GM12878 (cell line): ENCODE measurements around the gene RPS2. TPM values are rescaled to one million over a fixed set of nuclear protein-coding genes. Genes with fewer than 3 reads are reported as not detected.
"Not testable (repeated sequence)": the region's sequence is repeated elsewhere in the genome, so short reads cannot be mapped to it uniquely, and the experiment has no call there.

Experiments used
- ATAC-seq: fragments of 200-7000 bp; cut with Tn5 transposase; 3 replicates; pipeline ENCODE4 v1.9.1; 2020; ENCODE audit warnings: mild to moderate bottlenecking, moderate library complexity
- BruUV-seq: library from RNA; stranded (reverse); fragments of 400-500 nt; replicated peaks from 2 replicates; lab custom pipeline; 2021; lab: Mats Ljungman, UMichigan
- CTCF ChIA-PET: fragments of 300-600 bp; sonication (Branson Sonifier 250); formaldehyde crosslinking; extraction: SDS; loops from one replicate; lab custom pipeline; 2021; ENCODE audit warnings: inconsistent platforms; lab: Yijun Ruan, JAX
- POLR2A ChIA-PET: fragments of 350-600 bp; formaldehyde crosslinking; extraction: SDS; loops from one replicate; lab custom pipeline; 2021; ENCODE audit warnings: inconsistent platforms; lab: Charles Lee
- RAD21 ChIA-PET: fragments of 300-600 bp; sonication (Branson Sonifier 250); formaldehyde crosslinking; loops from one replicate; lab custom pipeline; 2023; ENCODE audit warnings: antibody characterized with exemption; ENCODE audit not compliant: unreplicated experiment; lab: Charles Lee
- SMC1A ChIA-PET: fragments of 300-600 bp; sonication (Branson Sonifier 250); formaldehyde crosslinking; loops from one replicate; lab custom pipeline; 2023; ENCODE audit not compliant: unreplicated experiment, uncharacterized antibody; lab: Charles Lee
- DNase-seq: peaks from one replicate; pipeline ENCODE4 v3.0.0-alpha.2; 2011; ENCODE audit warnings: low read depth, low spot score
- FAIRE-seq: peaks from 3 replicates; lab custom pipeline; 2011; peaks lifted over from hg19 to GRCh38; lab: Jason Lieb, UNC
- H2AFZ ChIP-seq: 2 replicates; pipeline ENCODE4 v1.6.0; 2011; ENCODE audit warnings: low read depth, low read length, control low read depth; ENCODE audit not compliant: control insufficient read depth
- H3K27ac ChIP-seq: 2 replicates; pipeline ENCODE4 v1.5.1; 2011; ENCODE audit warnings: control low read depth; ENCODE audit not compliant: control insufficient read depth, insufficient read depth
- H3K27me3 ChIP-seq, 2 experiments: replicated peaks in 1 of 2; 2 replicates each; pipeline versions ENCODE4 v1.6.0 to v1.6.1; 2011; ENCODE audit warnings: low read length in 1 of 2; ENCODE audit not compliant: control insufficient read depth in 2 of 2, insufficient read depth in 2 of 2
- H3K36me3 ChIP-seq, 2 experiments: 2 replicates each; pipeline ENCODE4 v1.5.1; 2011; ENCODE audit warnings: low read length in 1 of 2; ENCODE audit not compliant: control insufficient read depth in 2 of 2, insufficient read depth in 2 of 2
- H3K4me1 ChIP-seq: 2 replicates; pipeline ENCODE4 v1.6.1; 2011; ENCODE audit warnings: mild to moderate bottlenecking, low read length, moderate library complexity, mixed read lengths; ENCODE audit not compliant: control insufficient read depth, insufficient read depth
- H3K4me2 ChIP-seq: 2 replicates; pipeline ENCODE4 v1.6.0; 2011; ENCODE audit warnings: control low read depth; ENCODE audit not compliant: control insufficient read depth, insufficient read depth
- H3K4me3 ChIP-seq: fragments of 200-600 bp; sonication (generic); 2 replicates; pipeline ENCODE4 v1.5.1; 2016
- H3K79me2 ChIP-seq: 2 replicates; pipeline ENCODE4 v1.6.0; 2011; ENCODE audit warnings: low read length; ENCODE audit not compliant: control insufficient read depth, insufficient read depth
- H3K9ac ChIP-seq: 2 replicates; pipeline ENCODE4 v1.8.0; 2011; ENCODE audit warnings: low read length, control low read depth, mixed read lengths; ENCODE audit not compliant: control insufficient read depth, insufficient read depth
- H3K9me3 ChIP-seq: replicated peaks from 3 replicates; pipeline ENCODE4 v1.5.1; 2011; ENCODE audit warnings: mild to moderate bottlenecking, low read length; ENCODE audit not compliant: control insufficient read depth, insufficient read depth
- H4K20me1 ChIP-seq: 2 replicates; pipeline ENCODE4 v1.6.0; 2011; ENCODE audit not compliant: control insufficient read depth, insufficient read depth
- BRCA1 ChIP-seq: IDR thresholded peaks from 2 replicates; pipeline ENCODE4 v1.6.1; 2011; ENCODE audit warnings: low read depth, low read length, improper control_type of control experiment
- GATAD2B ChIP-seq: fragments of 450-650 bp; conservative IDR thresholded peaks from 2 replicates; pipeline ENCODE4 v1.6.1; 2017; ENCODE audit warnings: low read depth, mild to moderate bottlenecking, moderate library complexity
- NR2F1 ChIP-seq: fragments of 450-650 bp; conservative IDR thresholded peaks from 2 replicates; pipeline ENCODE4 v1.6.1; 2017; ENCODE audit warnings: mild to moderate bottlenecking
- PAX5 ChIP-seq: IDR thresholded peaks from 2 replicates; pipeline ENCODE4 v1.6.1; 2011; ENCODE audit warnings: low read depth, low read length, borderline replicate concordance
- POU2F2 ChIP-seq: IDR thresholded peaks from 3 replicates; pipeline ENCODE4 v1.6.1; 2011; ENCODE audit warnings: low read depth, mild to moderate bottlenecking, low read length, borderline replicate concordance
- WGBS: methylation state at CpG from one replicate; pipeline ENCODE4 v1.1.6; 2016; ENCODE audit warnings: low lambda C conversion rate; ENCODE audit not compliant: insufficient replicate concordance, insufficient coverage; ENCODE audit errors: missing lambda C conversion rate; 5-methylcytosine and 5-hydroxymethylcytosine counted together
- in situ Hi-C: fragments of 300-500 bp; cut with MboI; formaldehyde crosslinking; loops from 9 replicates; pipeline ENCODE4 v1.14.3; 2018; ENCODE audit warnings: mixed read lengths
- intact Hi-C: fragments of 100-400 bp; cut with micrococcal nuclease; formaldehyde crosslinking; loops from one replicate; pipeline ENCODE4 v1.14.2; 2022; ENCODE audit not compliant: unreplicated experiment
- polyA plus RNA-seq, 11 experiments: library from polyadenylated mRNA; depleted of rRNA in 4 of 11; unstranded in 6 of 11; stranded (reverse) in 5 of 11; fragments of >200 nt; fragmentation: Nextera tagmentation in 4 of 11; fragmentation: Illumina TruSeq in 1 of 11; extraction: Ambion mirVana in 4 of 11; extraction: Trizol in 1 of 11; gene quantifications; 1 replicate in 1 of 11; 2 replicates in 10 of 11; pipeline versions ENCODE4 v1.2.1 to v1.2.3, GENCODE V29; 2011 to 2016; ENCODE audit warnings: inconsistent platforms in 2 of 11, missing spikeins in 2 of 11, low read depth in 1 of 11
- total RNA-seq, 4 experiments: library from RNA; depleted of rRNA in 3 of 4; stranded (reverse); fragments of >200 nt in 3 of 4; fragmentation: Illumina TruSeq in 1 of 4; extraction: Trizol in 1 of 4; gene quantifications; 2 replicates each; pipeline versions ENCODE4 v1.2.1 to v1.2.3, GENCODE V29; 2013 to 2021
- TF ChIP-seq, protein P1 (sequence below): fragments of 450-650 bp; IDR thresholded peaks from 2 replicates; pipeline ENCODE4 v1.6.1; 2016; ENCODE audit warnings: mild to moderate bottlenecking

The RPS2 gene
- total and polyA plus RNA-seq, 10 of the 15 experiments (the other 5 are each of a cell fraction or from before 2014, with no cell fraction given): 1,295 to 7,121 (median 3,933) TPM

DNA sequence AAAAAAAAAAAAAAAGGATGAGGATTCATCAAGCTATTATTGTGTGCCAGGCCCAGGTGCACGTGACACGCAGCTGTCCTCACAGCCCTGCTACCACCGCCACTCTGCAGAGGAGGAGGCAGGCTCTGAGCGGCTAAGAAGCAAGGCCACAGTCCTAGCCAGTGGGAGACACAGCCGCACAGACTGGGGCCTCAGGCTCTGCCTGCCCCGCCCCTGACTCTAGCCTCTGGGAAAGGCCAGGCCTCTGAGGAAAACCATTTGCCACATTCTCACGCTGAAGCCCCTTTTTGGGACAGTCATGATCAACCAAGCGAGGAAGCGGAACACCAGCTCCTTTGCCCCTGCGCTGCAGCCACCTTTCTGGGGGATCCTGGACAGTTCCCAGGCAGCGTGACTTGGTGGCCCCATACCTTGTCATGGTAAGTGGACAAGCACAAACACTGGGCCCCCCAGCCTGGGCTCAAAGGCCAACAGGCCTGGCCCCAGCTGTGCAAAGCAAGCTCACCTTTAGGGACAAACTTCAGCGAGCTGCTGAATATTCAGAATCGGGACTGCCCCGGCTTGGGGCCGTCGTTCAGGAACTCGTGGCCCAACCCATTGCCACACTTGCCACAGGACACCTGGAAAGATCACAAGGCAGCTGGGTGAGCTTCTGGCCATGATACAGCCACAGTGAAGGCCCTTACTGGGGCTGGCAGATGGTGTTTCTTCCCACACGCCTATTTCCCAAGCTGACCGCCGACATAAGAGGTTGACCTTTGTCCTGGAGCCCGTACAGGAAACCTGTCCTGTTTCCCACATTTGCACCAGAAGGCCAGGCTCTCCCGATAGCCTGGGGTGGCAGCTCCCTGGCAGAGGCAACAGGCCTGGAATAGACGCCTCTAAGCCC lies 24.1 kb downstream of the RPS2 start:
- no TSS peak for BruUV-seq
- H3K4me3 ChIP-seq: no peak overlapping the region
- no peak overlapping the region for H2AFZ ChIP-seq
- FAIRE-seq (no peak), ATAC-seq (no peak), DNase-seq (no peak)
- ChIA-PET POLR2A (interaction anchor here (0.6 to 2.3 kb wide), 8 partner anchors 18 to 805 kb away, joined by 3 to 6 read pairs (median 4); partner anchors contain the start of gene RPS2), SMC1A (no interaction called here), CTCF (interaction anchor here (0.9 to 2.0 kb wide), 7 partner anchors 11 to 317 kb away, joined by 3 to 9 read pairs (median 5); no protein-coding TSS in a partner anchor), RAD21 (interaction anchor here (1.8 kb wide), 1 partner anchor 12 kb away, joined by 6 read pairs; no protein-coding TSS in a partner anchor)
- in situ Hi-C loops (no loop called here), intact Hi-C loops (no loop called here)
- TF ChIP-seq GATAD2B: 0 out of 2 replicates have a peak, but pooled peaks have one; percentile 14
- TF ChIP-seq, protein P1, sequence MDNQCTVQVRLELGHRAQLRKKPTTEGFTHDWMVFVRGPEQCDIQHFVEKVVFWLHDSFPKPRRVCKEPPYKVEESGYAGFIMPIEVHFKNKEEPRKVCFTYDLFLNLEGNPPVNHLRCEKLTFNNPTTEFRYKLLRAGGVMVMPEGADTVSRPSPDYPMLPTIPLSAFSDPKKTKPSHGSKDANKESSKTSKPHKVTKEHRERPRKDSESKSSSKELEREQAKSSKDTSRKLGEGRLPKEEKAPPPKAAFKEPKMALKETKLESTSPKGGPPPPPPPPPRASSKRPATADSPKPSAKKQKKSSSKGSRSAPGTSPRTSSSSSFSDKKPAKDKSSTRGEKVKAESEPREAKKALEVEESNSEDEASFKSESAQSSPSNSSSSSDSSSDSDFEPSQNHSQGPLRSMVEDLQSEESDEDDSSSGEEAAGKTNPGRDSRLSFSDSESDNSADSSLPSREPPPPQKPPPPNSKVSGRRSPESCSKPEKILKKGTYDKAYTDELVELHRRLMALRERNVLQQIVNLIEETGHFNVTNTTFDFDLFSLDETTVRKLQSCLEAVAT: 0 out of 2 replicates have a peak, but pooled peaks have one; percentile 19
- 0 out of 2 replicates have a peak, but pooled peaks have one; percentile 15 for TF ChIP-seq PAX5
- TF ChIP-seq BRCA1: no peak
- peak; percentile 60; the same call in 1 of the 3 replicates for TF ChIP-seq POU2F2
- TF ChIP-seq NR2F1: 0 out of 2 replicates have a peak, but pooled peaks have one; percentile 27
- H3K9me3 ChIP-seq: no peaks in the 10 kb centered on the region
- no peak overlapping the region for H3K27ac ChIP-seq
- no peak overlapping the region for H3K9ac ChIP-seq
- 93% methylated on average over 23 of the region's 23 CpGs for WGBS
- H3K27me3 ChIP-seq: no peaks in the 10 kb centered on the region
- peaks cover 0 to 5% of the 10 kb centered on the region in 2 experiments; a peak in 3 of 4 replicates for H3K36me3 ChIP-seq
- peaks cover 18% of the 10 kb centered on the region for H3K79me2 ChIP-seq
- H3K4me1 ChIP-seq: peaks cover 10% of the 10 kb centered on the region; the same call in 1 of the 2 replicates
- H3K4me2 ChIP-seq: peak overlapping the region; percentile 42
- no peaks in the 10 kb centered on the region for H4K20me1 ChIP-seq

GRCh38 chr16:1939833-1940232 lies 24.8 kb downstream of the RPS2 start:
- POLR2A ChIA-PET: interaction anchor here (0.6 to 2.3 kb wide), 3 partner anchors 17 to 210 kb away, joined by 3 to 6 read pairs (median 3); no protein-coding TSS in a partner anchor
- ATAC-seq, SMC1A ChIA-PET, H2AFZ ChIP-seq, H3K27ac ChIP-seq, H3K36me3 ChIP-seq, intact Hi-C loops, H3K27me3 ChIP-seq, H3K4me2 ChIP-seq, H3K4me3 ChIP-seq, BruUV-seq, DNase-seq, H3K9ac ChIP-seq, H4K20me1 ChIP-seq, FAIRE-seq, H3K9me3 ChIP-seq: not testable (repeated sequence)
- H3K4me1 ChIP-seq: peaks cover 10% of the 10 kb centered on the region; the same call in 1 of the 2 replicates
- in situ Hi-C loops: loop anchor here (10.0 kb wide), 1 partner anchor 75 kb away; no protein-coding TSS in a partner anchor
- RAD21 ChIA-PET: interaction anchor here (1.8 kb wide), 1 partner anchor 11 kb away, joined by 6 read pairs; no protein-coding TSS in a partner anchor
- CTCF ChIA-PET: interaction anchor here (0.9 to 2.0 kb wide), 3 partner anchors 10 to 318 kb away, joined by 3 to 9 read pairs (median 4); no protein-coding TSS in a partner anchor
- 97% methylated on average over 6 of the region's 8 CpGs for WGBS
- peaks cover 18% of the 10 kb centered on the region for H3K79me2 ChIP-seq
